ENCODE measurements around the gene CNOT9. TPM values are rescaled to one million over a fixed set of nuclear protein-coding genes. Genes with fewer than 3 reads are reported as not detected.

The CNOT9 gene
- total and polyA plus RNA-seq, 2 of the 13 experiments (the other 11 are each of a cell fraction or from before 2014, with no cell fraction given), result 82.6 to 92.4 TPM

GRCh38 chr2:218576854-218577253 is 8.2 kb downstream of the CNOT9 start:
- Histone ChIP-seq H3K4me1 (ENCODE audit: insufficient read depth, low read length) (peaks cover 10% of the 10 kb centered on the region; the same call in 1 of the 2 replicates), H3K9me3 (ENCODE audit: low read length) (no peaks in the 10 kb centered on the region), H3K79me2 (ENCODE audit: insufficient read depth, low read length) (peaks cover 73% of the 10 kb centered on the region), H4K20me1 (ENCODE audit: insufficient read depth, low read length) (peaks cover 9% of the 10 kb centered on the region; the same call in 1 of the 2 replicates), H3K4me2 (ENCODE audit: low read depth, low read length) (no peak overlapping the region), H3K36me3 (replicated peaks in 1 of 2; ENCODE audit: control insufficient read depth in 1 of 2, insufficient read depth in 2 of 2, low read length in 2 of 2) (peaks cover 12 to 50% of the 10 kb centered on the region in 2 experiments), H3K27me3 (ENCODE audit: control insufficient read depth in 1 of 2, insufficient read depth in 2 of 2, low read length in 2 of 2) (no peaks in the 10 kb centered on the region), H3K9ac (ENCODE audit: insufficient read depth, low read depth, low read length) (no peak overlapping the region), H3K4me3 (replicated peaks in 1 of 3; ENCODE audit: insufficient read depth in 1 of 3, low read depth in 2 of 3, low read length in 3 of 3) (no peak overlapping the region), H3K27ac (ENCODE audit: extremely low read length, insufficient read depth, low read length) (no peak overlapping the region), H2AFZ (ENCODE audit: low read length) (no peak overlapping the region)
- ChIA-PET POLR2A (no interaction called here), CTCF (ENCODE audit: low intra/inter-chr PET ratio, low total read pairs) (no interaction called here)
- in situ Hi-C loops (cut with HindIII; ENCODE audit: extremely low pct_ligation_motif_present, low pct_unique_long_range_greater_than_20kb), result no loop called here
- FAIRE-seq, result no peak
- intact Hi-C loops (cut with micrococcal nuclease; ENCODE audit: unreplicated experiment), result no loop called here
- no peak for DNase-seq (ENCODE audit: low spot score)
- BruUV-seq (replicated peaks), result no TSS peak
- no peak for ATAC-seq
- over 99% methylated on average over 4 of the region's 4 CpGs for WGBS (ENCODE audit: low lambda C conversion rate)
- TF ChIP-seq ZNF12 (CRISPR knock-in tag; IDR thresholded peaks at IDR 0.05) (no peak), RELA (CRISPR knock-in tag; IDR thresholded peaks at IDR 0.05) (no peak), ZNF747 (CRISPR knock-in tag; IDR thresholded peaks at IDR 0.05; ENCODE audit: borderline replicate concordance) (no peak), ZNF577 (CRISPR knock-in tag; IDR thresholded peaks at IDR 0.05; ENCODE audit: borderline replicate concordance, low read depth) (no peak), ZNF660 (CRISPR knock-in tag; IDR thresholded peaks at IDR 0.05; ENCODE audit: borderline replicate concordance, low read depth) (no peak), SKI (IDR thresholded peaks at IDR 0.05; ENCODE audit: partially characterized antibody) (no peak), ZEB1 (IDR thresholded peaks at IDR 0.05; ENCODE audit: insufficient replicate concordance, low read depth) (no peak), ZNF362 (CRISPR knock-in tag; IDR thresholded peaks at IDR 0.05; ENCODE audit: borderline replicate concordance) (no peak), ZNF350 (CRISPR knock-in tag; IDR thresholded peaks at IDR 0.05; ENCODE audit: borderline replicate concordance, low read depth) (no peak), ZNF263 (CRISPR knock-in tag; IDR thresholded peaks at IDR 0.05) (no peak)
- TF ChIP-seq, protein P1, sequence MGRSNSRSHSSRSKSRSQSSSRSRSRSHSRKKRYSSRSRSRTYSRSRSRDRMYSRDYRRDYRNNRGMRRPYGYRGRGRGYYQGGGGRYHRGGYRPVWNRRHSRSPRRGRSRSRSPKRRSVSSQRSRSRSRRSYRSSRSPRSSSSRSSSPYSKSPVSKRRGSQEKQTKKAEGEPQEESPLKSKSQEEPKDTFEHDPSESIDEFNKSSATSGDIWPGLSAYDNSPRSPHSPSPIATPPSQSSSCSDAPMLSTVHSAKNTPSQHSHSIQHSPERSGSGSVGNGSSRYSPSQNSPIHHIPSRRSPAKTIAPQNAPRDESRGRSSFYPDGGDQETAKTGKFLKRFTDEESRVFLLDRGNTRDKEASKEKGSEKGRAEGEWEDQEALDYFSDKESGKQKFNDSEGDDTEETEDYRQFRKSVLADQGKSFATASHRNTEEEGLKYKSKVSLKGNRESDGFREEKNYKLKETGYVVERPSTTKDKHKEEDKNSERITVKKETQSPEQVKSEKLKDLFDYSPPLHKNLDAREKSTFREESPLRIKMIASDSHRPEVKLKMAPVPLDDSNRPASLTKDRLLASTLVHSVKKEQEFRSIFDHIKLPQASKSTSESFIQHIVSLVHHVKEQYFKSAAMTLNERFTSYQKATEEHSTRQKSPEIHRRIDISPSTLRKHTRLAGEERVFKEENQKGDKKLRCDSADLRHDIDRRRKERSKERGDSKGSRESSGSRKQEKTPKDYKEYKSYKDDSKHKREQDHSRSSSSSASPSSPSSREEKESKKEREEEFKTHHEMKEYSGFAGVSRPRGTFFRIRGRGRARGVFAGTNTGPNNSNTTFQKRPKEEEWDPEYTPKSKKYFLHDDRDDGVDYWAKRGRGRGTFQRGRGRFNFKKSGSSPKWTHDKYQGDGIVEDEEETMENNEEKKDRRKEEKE (IDR thresholded peaks at IDR 0.05), result no peak
- TF ChIP-seq, protein P2, sequence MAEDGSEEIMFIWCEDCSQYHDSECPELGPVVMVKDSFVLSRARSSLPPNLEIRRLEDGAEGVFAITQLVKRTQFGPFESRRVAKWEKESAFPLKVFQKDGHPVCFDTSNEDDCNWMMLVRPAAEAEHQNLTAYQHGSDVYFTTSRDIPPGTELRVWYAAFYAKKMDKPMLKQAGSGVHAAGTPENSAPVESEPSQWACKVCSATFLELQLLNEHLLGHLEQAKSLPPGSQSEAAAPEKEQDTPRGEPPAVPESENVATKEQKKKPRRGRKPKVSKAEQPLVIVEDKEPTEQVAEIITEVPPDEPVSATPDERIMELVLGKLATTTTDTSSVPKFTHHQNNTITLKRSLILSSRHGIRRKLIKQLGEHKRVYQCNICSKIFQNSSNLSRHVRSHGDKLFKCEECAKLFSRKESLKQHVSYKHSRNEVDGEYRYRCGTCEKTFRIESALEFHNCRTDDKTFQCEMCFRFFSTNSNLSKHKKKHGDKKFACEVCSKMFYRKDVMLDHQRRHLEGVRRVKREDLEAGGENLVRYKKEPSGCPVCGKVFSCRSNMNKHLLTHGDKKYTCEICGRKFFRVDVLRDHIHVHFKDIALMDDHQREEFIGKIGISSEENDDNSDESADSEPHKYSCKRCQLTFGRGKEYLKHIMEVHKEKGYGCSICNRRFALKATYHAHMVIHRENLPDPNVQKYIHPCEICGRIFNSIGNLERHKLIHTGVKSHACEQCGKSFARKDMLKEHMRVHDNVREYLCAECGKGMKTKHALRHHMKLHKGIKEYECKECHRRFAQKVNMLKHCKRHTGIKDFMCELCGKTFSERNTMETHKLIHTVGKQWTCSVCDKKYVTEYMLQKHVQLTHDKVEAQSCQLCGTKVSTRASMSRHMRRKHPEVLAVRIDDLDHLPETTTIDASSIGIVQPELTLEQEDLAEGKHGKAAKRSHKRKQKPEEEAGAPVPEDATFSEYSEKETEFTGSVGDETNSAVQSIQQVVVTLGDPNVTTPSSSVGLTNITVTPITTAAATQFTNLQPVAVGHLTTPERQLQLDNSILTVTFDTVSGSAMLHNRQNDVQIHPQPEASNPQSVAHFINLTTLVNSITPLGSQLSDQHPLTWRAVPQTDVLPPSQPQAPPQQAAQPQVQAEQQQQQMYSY (CRISPR knock-in tag; IDR thresholded peaks at IDR 0.05), result no peak

Data from HepG2 (cell line).